B cell (primary cell): Measurements from ENCODE around the gene ZNF598.

Experiments used
- EZH2 ChIP-seq: IDR thresholded peaks from 2 replicates; pipeline ENCODE4 v1.6.1; 2012; ENCODE audit warnings: borderline replicate concordance, low read depth, mild to moderate bottlenecking, moderate library complexity, low read length; ENCODE audit not compliant: insufficient read depth, poor library complexity, severe bottlenecking
- TF ChIP-seq, protein P1 (sequence below): fragments of 200-600 bp; IDR thresholded peaks from one replicate; pipeline ENCODE4 v1.8.0; 2022; ENCODE audit warnings: antibody characterized with exemption, mild to moderate bottlenecking

DNA sequence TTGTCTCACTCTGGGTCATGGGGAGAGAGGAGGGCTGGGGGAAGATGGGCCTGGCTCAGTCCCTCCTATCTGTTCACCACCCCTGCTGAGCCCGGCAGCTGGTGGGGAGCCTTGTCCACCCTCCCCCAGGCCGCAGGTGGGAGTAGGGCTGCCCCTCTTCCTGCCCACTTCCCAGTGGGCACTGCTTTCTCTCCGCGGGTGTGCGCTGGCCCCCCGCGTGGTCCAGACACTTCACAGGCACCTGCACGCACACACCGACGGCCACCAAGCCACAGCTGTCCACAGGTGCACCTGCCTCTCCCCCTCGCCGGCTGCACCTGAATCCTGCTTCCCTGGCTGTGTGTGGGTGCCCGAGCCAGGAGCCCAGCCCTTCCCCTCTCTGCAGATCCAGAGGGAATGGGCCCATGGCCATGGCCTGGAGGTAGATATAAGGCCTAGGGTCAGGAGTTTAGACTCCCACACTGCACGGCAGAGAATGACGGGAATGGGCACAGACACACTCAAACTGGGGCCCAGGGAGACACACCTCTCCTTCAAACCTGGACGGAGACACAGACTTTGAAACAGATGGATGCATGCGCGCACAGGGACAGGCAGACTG lies 19.1 kb upstream of the ZNF598 start:
- TF ChIP-seq, protein P1, sequence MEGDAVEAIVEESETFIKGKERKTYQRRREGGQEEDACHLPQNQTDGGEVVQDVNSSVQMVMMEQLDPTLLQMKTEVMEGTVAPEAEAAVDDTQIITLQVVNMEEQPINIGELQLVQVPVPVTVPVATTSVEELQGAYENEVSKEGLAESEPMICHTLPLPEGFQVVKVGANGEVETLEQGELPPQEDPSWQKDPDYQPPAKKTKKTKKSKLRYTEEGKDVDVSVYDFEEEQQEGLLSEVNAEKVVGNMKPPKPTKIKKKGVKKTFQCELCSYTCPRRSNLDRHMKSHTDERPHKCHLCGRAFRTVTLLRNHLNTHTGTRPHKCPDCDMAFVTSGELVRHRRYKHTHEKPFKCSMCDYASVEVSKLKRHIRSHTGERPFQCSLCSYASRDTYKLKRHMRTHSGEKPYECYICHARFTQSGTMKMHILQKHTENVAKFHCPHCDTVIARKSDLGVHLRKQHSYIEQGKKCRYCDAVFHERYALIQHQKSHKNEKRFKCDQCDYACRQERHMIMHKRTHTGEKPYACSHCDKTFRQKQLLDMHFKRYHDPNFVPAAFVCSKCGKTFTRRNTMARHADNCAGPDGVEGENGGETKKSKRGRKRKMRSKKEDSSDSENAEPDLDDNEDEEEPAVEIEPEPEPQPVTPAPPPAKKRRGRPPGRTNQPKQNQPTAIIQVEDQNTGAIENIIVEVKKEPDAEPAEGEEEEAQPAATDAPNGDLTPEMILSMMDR, result no peak
- TF ChIP-seq EZH2, result no peak
